Mammary epithelial cell (primary cell): Measurements from ENCODE around the gene MCF2L.

ENCODE experiments used
- CTCF ChIP-seq, 2 donors: IDR thresholded peaks in 1 of 2; conservative IDR thresholded peaks in 1 of 2; 2 replicates each; pipeline ENCODE4 v1.5.1; 2011 to 2012; ENCODE audit warnings: inconsistent platforms in 2 of 2, low read length in 2 of 2, mild to moderate bottlenecking in 2 of 2, control low read depth in 1 of 2, low read depth in 1 of 2; ENCODE audit not compliant: insufficient read depth in 1 of 2; ENCODE audit errors: extremely low read depth in 1 of 2
- EZH2 ChIP-seq: IDR thresholded peaks from 2 replicates; pipeline ENCODE4 v1.6.1; 2012; ENCODE audit warnings: low read length, inconsistent platforms, borderline replicate concordance

DNA sequence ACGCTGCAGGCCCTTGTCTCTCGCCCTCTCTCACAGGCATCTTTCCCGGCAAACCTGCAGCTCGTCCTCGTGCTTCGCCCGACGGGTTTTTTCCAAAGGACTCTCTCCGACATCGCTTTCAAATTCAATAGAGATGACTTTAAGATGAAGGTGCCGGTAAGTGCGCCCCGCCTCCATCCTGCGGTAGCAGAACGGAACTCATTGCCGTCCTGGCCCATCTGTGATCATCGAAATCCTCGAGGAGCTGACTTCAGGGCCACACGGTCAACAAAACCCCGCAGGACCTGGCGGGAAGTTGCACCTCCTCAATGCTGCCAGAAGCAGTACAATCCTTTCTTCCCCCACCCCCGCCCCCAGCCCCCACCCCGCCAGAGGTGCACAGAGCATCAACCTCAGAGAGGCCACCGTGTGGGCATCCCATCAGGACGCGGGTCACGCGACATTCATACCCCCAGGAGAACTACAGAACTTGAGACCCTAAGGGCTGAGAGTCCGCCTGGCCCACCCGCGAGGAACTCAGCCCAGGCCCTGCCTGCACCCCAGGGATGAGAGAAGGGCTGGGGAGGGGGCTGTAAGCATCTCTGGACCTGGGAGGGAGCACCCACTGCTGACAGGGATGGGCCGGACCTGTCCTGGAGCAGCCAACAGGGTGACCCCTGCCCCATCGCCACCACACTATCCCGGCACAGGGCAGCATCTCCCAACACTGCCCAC, 91.7 kb downstream of the MCF2L start:
- TF ChIP-seq CTCF (conservative IDR thresholded peaks at IDR 0.05 in 1 of 2, IDR thresholded peaks at IDR 0.05 in 1 of 2; ENCODE audit: extremely low read depth in 1 of 2, insufficient read depth in 1 of 2, low read depth in 1 of 2, low read length in 2 of 2) (no peak), EZH2 (no peak)
